Left ventricle myocardium superior (tissue), 1 donor: Measurements from ENCODE around the gene MBP. TPM values are rescaled to one million over a fixed set of nuclear protein-coding genes. Genes with fewer than 3 reads are reported as not detected.

Experiments
- ATAC-seq: fragments of 200-7000 bp; cut with Tn5 transposase; one replicate; pipeline ENCODE4 v1.9.1; 2020; ENCODE audit warnings: mild to moderate bottlenecking, moderate library complexity
- DNase-seq: peaks from one replicate; pipeline ENCODE4 v3.0.0-alpha.2; 2020
- intact Hi-C: fragments of 100-400 bp; cut with micrococcal nuclease; formaldehyde crosslinking; loops from one replicate; pipeline ENCODE4 v1.11.0; 2022
- total RNA-seq: library from RNA; stranded (reverse); fragmentation: NEBNext Ultra II Directional; extraction: Animal tissue kit (Norgen Biotek cat#: 25700); gene quantifications from one replicate; pipeline ENCODE4 v1.2.1, GENCODE V29; 2021
- donor health status: DM: no; HTN: yes; CAD: no; lungs with severe emphysema.

MBP gene
- total RNA-seq, 1 donor from 2014 or later: 32.7 TPM

- DNase-seq (no peak), ATAC-seq (no peak)
- intact Hi-C loops: no loop called here
These were observed 26.3 kb downstream of the MBP start for GRCh38 chr18:77106331-77106730.

- ATAC-seq (no peak), DNase-seq (no peak)
- intact Hi-C loops: no loop called here
These were observed 26.9 kb downstream of the MBP start for GRCh38 chr18:77105680-77106079.

DNA sequence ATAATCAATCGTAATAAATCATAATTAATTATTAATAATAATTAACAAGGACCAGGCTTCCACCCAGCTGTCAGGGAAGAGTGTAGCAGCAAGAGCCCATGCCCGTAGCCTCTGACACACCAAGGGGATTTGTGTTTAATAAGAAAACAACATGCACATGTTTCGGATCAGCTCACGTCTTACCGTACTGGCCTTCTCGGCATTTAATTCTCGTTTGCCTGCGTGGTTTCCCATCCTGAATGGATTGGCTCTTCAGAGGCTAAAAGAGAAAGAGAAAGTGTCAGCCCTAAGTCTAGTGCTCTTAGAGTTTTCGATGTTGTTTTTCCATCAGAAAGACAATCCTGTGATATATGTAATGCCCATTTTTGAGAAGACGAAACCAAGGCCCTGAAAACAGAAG lies 27.6 kb downstream of the MBP start:
- intact Hi-C loops: no loop called here

DNA sequence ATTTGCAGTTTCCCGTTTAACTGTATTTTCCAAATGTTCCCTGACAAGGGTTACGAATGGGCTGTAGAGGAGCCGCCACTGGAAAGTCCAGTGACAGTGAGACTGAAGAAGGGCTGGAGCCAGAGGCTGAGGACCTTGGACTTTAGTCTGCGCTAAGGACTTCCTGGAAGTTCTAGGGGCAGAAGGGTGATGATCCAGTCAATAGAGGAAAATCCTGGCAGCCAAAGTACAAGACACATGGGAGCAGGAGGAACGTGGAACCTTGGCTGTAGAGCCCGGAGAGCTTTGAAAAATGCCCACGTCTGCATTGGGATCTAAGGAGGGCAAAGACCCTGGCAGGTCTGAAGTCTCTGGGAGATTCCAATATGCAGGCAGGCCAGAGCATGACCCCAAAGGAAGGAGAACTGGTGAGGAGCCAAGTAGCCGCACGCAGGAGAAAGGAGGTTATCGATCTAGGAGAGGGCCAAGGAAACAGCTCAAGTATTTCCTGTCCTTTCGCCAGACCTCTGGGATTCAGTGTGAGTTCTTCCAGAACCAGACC lies 28.5 kb downstream of the MBP start:
- DNase-seq: no peak
- peak; percentile 7 for ATAC-seq
- intact Hi-C loops: no loop called here

More for the DNA sequence above, 27.6 kb downstream of the MBP start:
- DNase-seq (no peak), ATAC-seq (no peak)

DNA sequence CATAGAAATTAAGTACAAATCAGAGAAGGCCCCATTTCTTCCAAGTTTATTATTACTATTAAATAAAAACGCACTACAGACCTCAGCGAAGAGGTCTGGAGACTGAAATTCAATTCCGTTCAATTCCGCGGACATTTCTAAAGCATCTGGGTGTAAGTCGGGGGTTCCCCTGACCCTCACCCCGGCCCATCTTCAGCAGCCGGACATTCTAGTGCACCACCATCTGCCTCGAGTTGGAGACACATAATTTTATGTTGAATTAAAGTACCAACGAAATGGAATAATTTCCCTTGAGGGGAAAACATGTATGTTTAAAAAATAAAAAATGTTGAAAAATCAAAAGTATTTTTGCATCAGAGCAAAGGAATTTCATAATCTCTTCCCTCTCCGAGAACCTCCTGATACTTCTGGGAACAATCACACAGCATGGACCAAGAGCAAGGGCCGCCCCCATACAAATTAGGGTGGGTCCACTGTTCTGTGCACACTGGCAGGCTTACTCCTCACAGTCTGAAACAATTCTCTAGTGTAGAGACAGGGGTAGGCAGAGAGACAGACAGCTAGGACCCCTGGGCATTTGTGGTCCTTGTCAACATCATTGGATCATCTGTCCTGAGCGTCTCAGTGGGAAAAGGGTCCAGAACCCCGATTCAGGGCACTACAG lies 29.3 kb downstream of the MBP start:
- no peak for DNase-seq
- intact Hi-C loops: no loop called here
- peak; percentile 46 for ATAC-seq

GRCh38 chr18:77102259-77103040 lies 30.1 kb downstream of the MBP start:
- intact Hi-C loops: no loop called here
- ATAC-seq (peak; percentile 15), DNase-seq (no peak)

GRCh38 chr18:77101410-77102258 lies 30.9 kb downstream of the MBP start:
- peak; percentile 83 for DNase-seq
- peak; percentile 62 for ATAC-seq
- intact Hi-C loops: no loop called here

- intact Hi-C loops: no loop called here
- ATAC-seq (no peak), DNase-seq (no peak)
These were observed 31.7 kb downstream of the MBP start for GRCh38 chr18:77100751-77101355.

- intact Hi-C loops: no loop called here
- ATAC-seq (no peak), DNase-seq (peak; percentile 65)
These were observed 32.9 kb downstream of the MBP start for GRCh38 chr18:77099485-77100370.

DNA sequence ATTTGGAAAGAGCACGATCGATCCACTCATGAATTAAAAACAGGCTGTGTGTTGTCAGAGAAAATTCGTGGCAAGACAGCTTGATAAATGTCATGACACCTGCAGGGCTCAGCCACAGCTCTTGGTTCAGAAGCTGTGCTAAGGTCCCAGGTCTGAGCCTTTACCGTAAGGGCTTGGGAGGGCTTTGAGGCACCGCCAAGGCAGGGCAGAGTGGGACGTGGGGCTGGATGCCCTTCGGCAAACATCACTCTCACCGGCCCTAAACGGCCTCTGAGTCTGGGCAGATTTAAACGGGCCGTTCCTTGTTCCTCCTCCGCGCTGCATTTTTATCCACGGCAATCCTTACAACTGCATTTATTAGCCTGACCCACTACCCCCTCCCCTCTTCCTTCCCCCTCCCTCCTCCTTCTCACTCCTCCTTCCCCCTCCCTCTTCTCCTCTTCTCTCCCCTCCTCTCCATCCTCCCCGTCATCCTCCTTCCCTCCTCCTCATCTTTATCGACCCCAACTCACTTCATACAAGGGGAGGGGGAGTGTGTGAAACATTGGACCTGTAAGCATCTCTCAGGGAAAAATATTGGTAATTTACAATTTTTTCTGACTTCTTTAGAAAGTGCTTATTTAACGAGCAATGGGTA lies 33.9 kb downstream of the MBP start:
- intact Hi-C loops: no loop called here
- DNase-seq (no peak), ATAC-seq (peak; percentile 50)

DNA sequence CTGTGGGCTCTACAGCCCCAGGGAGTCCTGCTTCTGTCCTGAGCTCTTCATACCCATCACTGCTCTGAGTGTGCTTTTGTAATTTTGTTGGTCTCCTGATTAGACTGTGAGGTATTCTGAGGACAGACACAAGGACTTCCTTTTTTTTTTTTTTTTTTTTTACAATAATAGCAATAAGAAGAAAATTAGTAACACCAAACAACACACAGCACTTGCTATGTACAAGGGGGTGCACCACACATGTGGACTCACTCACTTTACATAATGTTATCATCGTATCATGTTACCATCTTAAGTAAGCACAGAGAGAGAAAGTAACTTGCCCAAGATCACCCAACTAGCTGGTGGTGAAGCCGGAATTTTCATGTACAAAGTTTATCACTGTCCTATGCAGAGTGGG lies 34.6 kb downstream of the MBP start:
- no peak for DNase-seq
- intact Hi-C loops: no loop called here
- peak; percentile 24 for ATAC-seq

DNA sequence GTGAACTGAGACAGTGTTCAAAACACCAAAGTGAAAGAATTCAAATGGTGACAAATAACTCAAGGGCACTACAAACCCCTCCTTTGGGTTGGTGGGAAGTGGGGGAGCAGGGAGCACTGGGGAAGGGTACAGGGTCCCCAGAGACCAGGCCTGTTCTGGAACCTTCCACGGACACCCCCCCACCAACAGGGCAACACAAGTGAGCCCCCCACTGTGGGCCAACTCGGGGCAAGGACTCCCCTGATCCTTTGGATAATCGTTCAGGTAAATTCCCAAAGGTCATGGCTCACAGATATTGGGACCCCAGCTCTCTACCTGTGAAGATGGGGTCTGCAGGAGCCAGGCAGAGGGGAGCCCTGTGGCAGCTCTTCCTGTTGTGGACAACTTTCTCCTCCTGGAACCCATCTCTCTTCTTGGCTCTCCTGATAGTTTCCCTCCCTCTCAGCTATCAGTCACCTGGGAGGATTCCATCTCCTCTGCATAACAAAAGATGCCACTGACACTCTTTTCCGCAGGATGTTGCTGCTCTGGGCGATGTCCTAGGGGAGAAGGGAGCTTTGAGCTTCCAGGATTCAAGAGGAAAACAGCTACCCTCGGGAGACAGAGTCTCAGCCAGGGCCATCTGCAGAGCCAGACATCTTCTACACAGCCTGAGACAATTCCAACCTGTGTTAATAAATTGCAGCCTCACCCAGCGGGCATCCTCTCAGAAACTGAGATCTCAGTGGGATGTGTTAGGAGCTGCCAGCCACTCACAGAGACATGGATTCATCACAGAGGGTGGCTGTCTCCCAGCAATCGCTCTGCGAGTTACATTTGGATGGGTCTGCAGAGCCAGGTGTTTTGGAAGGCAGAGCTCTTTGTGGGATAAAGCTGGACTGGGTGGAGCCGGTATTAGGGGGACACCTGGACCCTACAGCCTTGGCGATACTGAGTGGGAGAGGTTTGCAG lies 35.4 kb downstream of the MBP start:
- intact Hi-C loops: no loop called here
- DNase-seq (no peak), ATAC-seq (no peak)

DNA sequence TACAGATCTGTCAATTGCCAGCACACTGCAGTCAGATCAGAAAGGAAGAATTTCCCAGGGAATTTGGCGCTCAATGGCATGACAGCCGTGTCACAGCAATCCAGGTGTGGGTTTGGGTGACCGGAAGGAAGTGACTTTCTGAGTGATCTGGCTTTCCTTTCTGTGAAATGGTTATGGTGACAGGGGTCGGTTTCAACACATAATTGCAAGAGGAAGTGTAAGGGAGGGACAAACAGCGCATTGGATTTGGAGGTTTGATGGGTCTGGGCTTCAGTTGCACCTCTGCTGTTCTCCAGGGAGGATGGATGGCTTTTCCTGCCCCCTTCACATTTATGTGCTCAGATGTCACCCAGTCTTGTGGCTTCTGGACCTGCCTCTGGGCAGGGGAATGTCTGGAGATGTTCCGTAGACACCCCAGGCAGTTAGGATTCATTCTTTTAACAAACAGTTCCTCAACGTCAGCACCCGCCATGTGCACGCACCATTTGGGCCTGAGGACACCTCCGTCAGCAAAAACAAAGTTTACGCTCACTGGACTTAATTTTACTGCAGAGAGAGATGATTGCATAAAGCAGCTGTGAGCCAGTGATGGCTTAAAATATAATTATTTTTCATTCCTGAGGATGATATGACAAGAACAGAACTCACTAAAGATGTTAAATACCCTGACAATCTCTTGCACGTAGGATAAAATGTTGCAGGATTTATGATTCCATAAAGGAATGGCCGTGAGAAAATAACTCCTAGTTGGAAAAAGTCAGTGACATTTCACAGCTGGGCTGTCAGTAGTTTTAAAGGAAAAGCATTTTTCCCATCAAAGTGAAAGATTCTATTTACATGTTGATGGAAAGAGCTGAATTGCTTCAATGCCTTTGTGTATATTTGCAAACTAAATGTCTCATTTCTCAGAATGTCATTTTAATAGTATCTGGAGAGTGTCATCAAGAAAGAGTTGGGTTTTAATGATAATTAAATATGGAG lies 36.9 kb downstream of the MBP start:
- no peak for ATAC-seq
- intact Hi-C loops: no loop called here
- no peak for DNase-seq

- ATAC-seq (no peak), DNase-seq (no peak)
- intact Hi-C loops: no loop called here
These were observed 39.0 kb downstream of the MBP start for GRCh38 chr18:77093586-77093985.

- no peak for ATAC-seq
- intact Hi-C loops: no loop called here
- DNase-seq: no peak
These were observed 39.5 kb downstream of the MBP start for GRCh38 chr18:77093067-77093430.
